T-cell (primary cell): Measurements from ENCODE around the gene TESMIN. TPM values are rescaled to one million over a fixed set of nuclear protein-coding genes. Genes with fewer than 3 reads are reported as not detected.

ENCODE experiments used
- ATAC-seq, 4 experiments: fragments of 200-7000 bp in 3 of 4; fragments of 150-1000 bp in 1 of 4; cut with Tn5 transposase; replicated peaks in 1 of 4; 1 replicate in 3 of 4; 2 replicates in 1 of 4; pipeline ENCODE4 v1.10.0; 2021; ENCODE audit warnings: moderate library complexity in 3 of 4, mild to moderate bottlenecking in 2 of 4, moderate number of reproducible peaks in 1 of 4
- CTCF ChIA-PET, 2 donors: fragments of 300-600 bp; sonication (Branson Sonifier 250); formaldehyde crosslinking; loops; one replicate each; lab custom pipeline; 2022; ENCODE audit warnings: antibody characterized with exemption in 2 of 2; lab: Charles Lee
- POLR2A ChIA-PET, 2 donors: fragments of 300-600 bp; sonication (Branson Sonifier 250); formaldehyde crosslinking; loops; one replicate each; lab custom pipeline; 2022; ENCODE audit warnings: antibody characterized with exemption in 2 of 2; lab: Charles Lee
- DNase-seq, 35 experiments: peaks; one replicate each; pipeline versions ENCODE4 v3.0.0 to v3.0.0-alpha.2; 2013 to 2023
- H3K27ac ChIP-seq: one replicate; pipeline ENCODE4 v1.5.1; 2013; ENCODE audit warnings: low read length
- H3K27me3 ChIP-seq, 2 experiments: replicated peaks in 1 of 2; 1 replicate in 1 of 2; 2 replicates in 1 of 2; pipeline versions ENCODE4 v1.6.1 to v1.7.0; 2013; ENCODE audit warnings: low read length in 1 of 2, mixed read lengths in 1 of 2; ENCODE audit not compliant: control insufficient read depth in 2 of 2, insufficient read depth in 2 of 2; ENCODE audit errors: extremely low read depth in 1 of 2
- H3K36me3 ChIP-seq, 2 donors: 1 replicate in 1 of 2; 2 replicates in 1 of 2; pipeline versions ENCODE4 v1.6.1 to v1.7.0; 2013; ENCODE audit warnings: low read length in 1 of 2; ENCODE audit not compliant: control insufficient read depth in 2 of 2, insufficient read depth in 1 of 2; ENCODE audit errors: extremely low read depth in 1 of 2
- H3K4me1 ChIP-seq, 2 experiments: 1 replicate in 1 of 2; 2 replicates in 1 of 2; pipeline versions ENCODE4 v1.6.1 to v1.7.0; 2013; ENCODE audit warnings: low read length in 2 of 2, mixed read lengths in 1 of 2; ENCODE audit not compliant: insufficient read depth in 2 of 2, control insufficient read depth in 1 of 2; ENCODE audit errors: extremely low read depth in 1 of 2
- H3K4me3 ChIP-seq, 2 donors: 1 replicate in 1 of 2; 2 replicates in 1 of 2; pipeline versions ENCODE4 v1.5.1 to v1.7.0; 2013; ENCODE audit warnings: mild to moderate bottlenecking in 2 of 2, low read length in 1 of 2, moderate library complexity in 1 of 2; ENCODE audit not compliant: control insufficient read depth in 1 of 2; ENCODE audit errors: extremely low read depth in 1 of 2
- H3K9me3 ChIP-seq: 2 replicates; pipeline ENCODE4 v1.7.0; 2013
- H3K27ac Mint-ChIP-seq, 2 donors: one replicate each; pipeline ENCODE4 v1.8.0; 2020 to 2021; ENCODE audit warnings: mild to moderate bottlenecking in 2 of 2, mixed read lengths in 2 of 2
- H3K27me3 Mint-ChIP-seq, 2 donors: one replicate each; pipeline ENCODE4 v1.8.0; 2021 to 2022; ENCODE audit warnings: mixed read lengths in 2 of 2
- H3K36me3 Mint-ChIP-seq: one replicate; pipeline ENCODE4 v1.8.0; 2021; ENCODE audit warnings: mixed read lengths
- H3K4me1 Mint-ChIP-seq, 3 donors: one replicate each; pipeline ENCODE4 v1.8.0; 2020 to 2022; ENCODE audit warnings: mixed read lengths in 3 of 3, mild to moderate bottlenecking in 1 of 3
- H3K4me3 Mint-ChIP-seq, 3 donors: one replicate each; pipeline ENCODE4 v1.8.0; 2020 to 2022; ENCODE audit warnings: mild to moderate bottlenecking in 3 of 3, mixed read lengths in 3 of 3, moderate library complexity in 3 of 3
- H3K9me3 Mint-ChIP-seq, 3 donors: one replicate each; pipeline ENCODE4 v1.8.0; 2020 to 2022; ENCODE audit warnings: mixed read lengths in 3 of 3
- WGBS: methylation state at CpG from one replicate; pipeline ENCODE4 v1.1.5; 2013; ENCODE audit warnings: missing lambda C conversion rate; ENCODE audit not compliant: insufficient coverage; 5-methylcytosine and 5-hydroxymethylcytosine counted together
- total RNA-seq, 35 experiments: library from RNA in 6 of 35; stranded (reverse) in 6 of 35; fragments of 120-200 nt in 1 of 35; gene quantifications; one replicate each; pipeline versions ENCODE4 v1.2.1 to v1.2.4 and lab custom pipeline; 2013 to 2026

TESMIN gene
- total RNA-seq, 5 donors from 2014 or later (not counting 1 experiment from before 2014, with no cell fraction given): 6.1 to 9.1 (median 7.7) TPM

DNA sequence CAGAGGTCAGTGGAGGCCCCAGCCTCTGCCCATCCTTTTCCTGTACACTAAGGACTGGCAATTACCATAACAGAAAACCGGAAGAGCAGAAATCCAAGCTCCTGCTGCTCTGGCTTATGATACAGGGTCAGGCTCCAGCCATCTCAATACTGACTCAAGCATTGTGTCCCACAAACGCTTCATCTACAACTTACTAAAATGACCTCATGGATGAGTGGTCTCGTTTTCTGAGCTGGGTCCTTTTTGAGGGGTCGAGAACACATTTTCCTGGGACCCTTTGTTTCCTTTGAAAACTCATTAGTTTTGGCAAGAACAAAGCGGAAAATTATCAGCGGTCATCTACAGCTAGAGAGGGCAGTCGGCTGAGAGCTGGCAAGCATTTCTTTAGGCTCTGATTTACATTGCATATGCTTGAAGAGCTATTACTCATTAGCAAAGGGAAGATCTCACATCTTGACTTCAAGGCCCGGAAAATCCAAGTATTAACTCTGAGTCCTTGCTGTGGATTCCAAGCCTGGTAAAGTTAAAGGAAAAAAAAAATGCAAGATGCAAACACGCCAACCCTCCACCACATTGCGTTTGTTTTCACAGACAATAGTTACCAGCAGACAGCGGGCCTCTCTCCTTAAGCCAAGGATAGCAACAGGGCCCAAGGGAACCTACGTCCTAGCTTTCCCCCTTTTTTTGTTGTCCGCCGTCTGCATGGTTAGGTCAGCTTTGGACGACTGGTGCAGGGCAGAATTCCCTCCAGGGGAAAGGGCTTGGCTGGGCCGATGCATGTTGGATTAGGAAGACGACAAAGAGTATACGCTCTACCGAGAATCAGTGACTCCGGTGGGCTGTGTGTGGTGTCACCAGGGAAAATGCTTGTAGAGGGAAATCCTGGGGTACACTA lies 1.8 kb downstream of the TESMIN start:
- Histone ChIP-seq H3K9me3 (no peaks in the 10 kb centered on the region), H3K27me3 (no peaks in the 10 kb centered on the region), H3K4me1 (peaks cover 0 to 11% of the 10 kb centered on the region in 2 experiments), H3K36me3 (peaks cover 0 to 3% of the 10 kb centered on the region in 2 donors), H3K4me3 (no peak overlapping the region), H3K27ac (no peak overlapping the region)
- CTCF ChIA-PET: interaction anchor here (0.5 kb wide), 2 partner anchors 207 to 926 kb away, joined by 3 to 5 read pairs; no protein-coding TSS in a partner anchor
- H3K4me3 Mint-ChIP-seq: peak overlapping the region; percentile 53 to 73 (median 62)
- peaks cover 0 to 24% (median 17%) of the 10 kb centered on the region in 3 donors for H3K4me1 Mint-ChIP-seq
- no peaks in the 10 kb centered on the region for H3K9me3 Mint-ChIP-seq
- DNase-seq (peak in 1 of 35 experiments; percentile 1), ATAC-seq (no peak)
- POLR2A ChIA-PET: interaction anchor here in 1 of 2 donors (0.7 kb wide), 1 partner anchor 691 kb away, joined by 4 read pairs; no protein-coding TSS in a partner anchor
- WGBS: 100% methylated on average over 7 of the region's 20 CpGs
- peak overlapping the region in 1 of 2 donors; percentile 40 for H3K27ac Mint-ChIP-seq
- H3K36me3 Mint-ChIP-seq: peaks cover 18% of the 10 kb centered on the region
- no peaks in the 10 kb centered on the region for H3K27me3 Mint-ChIP-seq

DNA sequence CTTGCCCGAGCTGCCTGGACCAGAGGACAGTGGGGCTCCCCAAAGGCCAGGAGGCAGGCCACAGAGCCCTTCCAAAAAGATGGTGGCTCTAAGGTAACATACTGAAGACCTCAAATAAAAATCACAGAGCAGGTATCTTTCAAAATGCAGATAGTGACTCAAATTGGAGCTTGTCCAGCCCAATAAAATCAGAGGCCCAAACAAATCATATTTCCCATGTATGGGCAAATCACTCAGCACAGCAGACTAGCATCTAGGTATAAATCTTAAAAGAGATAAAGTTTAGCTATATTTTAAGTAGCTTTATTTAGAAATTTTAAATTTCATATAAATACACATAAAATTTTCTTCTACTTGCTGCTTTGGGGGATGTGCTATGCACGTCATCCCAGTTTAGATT lies 3.3 kb downstream of the TESMIN start:
- ATAC-seq (no peak), DNase-seq (no peak)
- H3K27me3 ChIP-seq: no peaks in the 10 kb centered on the region
- Mint-ChIP-seq H3K36me3 (peaks cover 26% of the 10 kb centered on the region), H3K9me3 (no peaks in the 10 kb centered on the region), H3K27me3 (no peaks in the 10 kb centered on the region), H3K27ac (no peak overlapping the region), H3K4me1 (peaks cover 0 to 19% (median 17%) of the 10 kb centered on the region in 3 donors), H3K4me3 (no peak overlapping the region)
- POLR2A ChIA-PET: interaction anchor here in 1 of 2 donors (0.5 kb wide), 1 partner anchor 31 kb away, joined by 4 read pairs; no protein-coding TSS in a partner anchor
- no peak overlapping the region for H3K4me3 ChIP-seq
- peaks cover 0 to 3% of the 10 kb centered on the region in 2 donors for H3K36me3 ChIP-seq
- no peaks in the 10 kb centered on the region for H3K9me3 ChIP-seq
- 100% methylated on average over 1 of the region's 2 CpGs for WGBS
- no peak overlapping the region for H3K27ac ChIP-seq
- peaks cover 0 to 11% of the 10 kb centered on the region in 2 experiments for H3K4me1 ChIP-seq
- CTCF ChIA-PET: no interaction called here

DNA sequence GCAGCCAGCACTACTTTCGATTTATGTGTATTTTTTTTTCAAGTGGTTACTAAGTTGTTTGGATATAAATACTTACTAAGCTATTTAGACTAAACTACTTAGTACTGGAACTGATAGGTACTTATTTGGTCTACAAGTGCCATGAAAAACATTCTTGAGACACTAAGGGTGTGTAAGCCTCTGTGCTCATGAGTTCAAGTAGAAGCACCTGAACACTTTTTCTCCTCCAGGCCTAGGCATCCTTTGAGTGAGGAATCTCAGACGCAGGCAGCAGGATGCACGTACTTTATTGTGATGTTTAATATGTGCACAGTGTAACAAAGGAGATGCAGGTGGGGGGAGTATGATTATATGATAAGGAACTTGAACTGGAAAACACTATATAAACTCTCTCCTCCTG lies 7.8 kb downstream of the TESMIN start:
- Histone ChIP-seq H3K27me3 (no peaks in the 10 kb centered on the region), H3K4me3 (no peak overlapping the region), H3K36me3 (peaks cover 4 to 5% of the 10 kb centered on the region in 2 donors), H3K27ac (no peak overlapping the region), H3K4me1 (no peaks in the 10 kb centered on the region), H3K9me3 (no peaks in the 10 kb centered on the region)
- Mint-ChIP-seq H3K36me3 (peaks cover 38% of the 10 kb centered on the region), H3K4me3 (no peak overlapping the region), H3K9me3 (no peaks in the 10 kb centered on the region), H3K27me3 (no peaks in the 10 kb centered on the region), H3K4me1 (no peaks in the 10 kb centered on the region), H3K27ac (no peak overlapping the region)
- WGBS: no CpG with 5 or more reads among the region's 3 CpGs
- CTCF ChIA-PET: interaction anchor here (0.7 kb wide), 2 partner anchors 70 to 1130 kb away, joined by 3 to 7 read pairs; no protein-coding TSS in a partner anchor
- DNase-seq (no peak), ATAC-seq (no peak)
- POLR2A ChIA-PET: no interaction called here

DNA sequence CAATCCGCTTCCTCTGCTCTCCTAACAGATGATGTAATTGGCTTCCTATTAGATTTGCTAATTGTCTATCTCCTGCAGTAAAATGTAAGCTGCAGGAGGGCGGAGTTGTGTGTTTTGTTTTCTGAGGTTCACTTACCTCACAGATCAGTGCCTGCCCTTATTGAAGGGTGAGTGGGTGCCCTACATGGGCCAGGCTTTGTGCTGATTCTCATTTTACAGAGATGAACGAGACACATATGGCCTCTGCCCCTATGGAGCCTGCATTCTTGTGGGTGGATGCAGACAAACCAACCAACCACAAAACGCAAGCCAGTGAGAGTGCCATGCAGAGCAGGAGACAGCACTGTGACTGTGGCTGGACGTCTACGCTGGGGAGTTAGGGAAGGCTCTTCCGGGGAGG lies 9.9 kb downstream of the TESMIN start:
- no peak for DNase-seq
- Mint-ChIP-seq H3K27me3 (no peaks in the 10 kb centered on the region), H3K4me1 (no peaks in the 10 kb centered on the region), H3K36me3 (peaks cover 39% of the 10 kb centered on the region), H3K4me3 (no peak overlapping the region), H3K9me3 (no peaks in the 10 kb centered on the region), H3K27ac (no peak overlapping the region)
- no peaks in the 10 kb centered on the region for H3K27me3 ChIP-seq
- no peak for ATAC-seq
- H3K9me3 ChIP-seq: no peaks in the 10 kb centered on the region
- CTCF ChIA-PET: no interaction called here
- no peak overlapping the region for H3K4me3 ChIP-seq
- H3K4me1 ChIP-seq: no peaks in the 10 kb centered on the region
- peaks cover 2 to 4% of the 10 kb centered on the region in 2 donors for H3K36me3 ChIP-seq
- WGBS: 40% methylated on average over 1 of the region's 7 CpGs
- POLR2A ChIA-PET: interaction anchor here in 1 of 2 donors (1.0 kb wide), 1 partner anchor 102 kb away, joined by 4 read pairs; no protein-coding TSS in a partner anchor
- no peak overlapping the region for H3K27ac ChIP-seq

DNA sequence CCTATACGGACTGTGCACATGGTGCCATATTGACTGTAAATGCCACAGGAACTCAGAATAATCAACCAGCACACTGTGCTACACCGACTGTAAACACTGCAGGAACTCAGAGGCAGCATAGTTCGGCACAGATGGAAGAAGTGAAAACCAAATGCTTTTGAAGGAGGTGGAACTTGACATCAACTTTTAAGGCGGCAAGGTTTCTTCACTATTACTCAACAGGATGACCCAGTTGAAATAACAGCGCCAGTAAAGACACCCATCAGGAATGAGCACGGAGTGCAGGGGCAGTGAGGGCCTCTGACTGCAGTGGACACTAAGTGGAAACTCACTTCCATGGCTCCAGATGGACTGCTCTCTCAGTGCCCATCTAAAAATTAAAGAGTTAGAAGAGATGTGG lies 15.7 kb downstream of the TESMIN start:
- Histone ChIP-seq H3K27ac (no peak overlapping the region), H3K4me3 (no peak overlapping the region), H3K9me3 (no peaks in the 10 kb centered on the region), H3K4me1 (no peaks in the 10 kb centered on the region), H3K36me3 (no peaks in the 10 kb centered on the region), H3K27me3 (no peaks in the 10 kb centered on the region)
- CTCF ChIA-PET: no interaction called here
- no peaks in the 10 kb centered on the region for H3K27me3 Mint-ChIP-seq
- H3K4me1 Mint-ChIP-seq: no peaks in the 10 kb centered on the region
- no peak overlapping the region for H3K4me3 Mint-ChIP-seq
- H3K9me3 Mint-ChIP-seq: no peaks in the 10 kb centered on the region
- WGBS: 76% methylated on average over 3 of the region's 6 CpGs
- ATAC-seq (no peak), DNase-seq (no peak)
- peaks cover 14% of the 10 kb centered on the region for H3K36me3 Mint-ChIP-seq
- POLR2A ChIA-PET: no interaction called here
- no peak overlapping the region for H3K27ac Mint-ChIP-seq

DNA sequence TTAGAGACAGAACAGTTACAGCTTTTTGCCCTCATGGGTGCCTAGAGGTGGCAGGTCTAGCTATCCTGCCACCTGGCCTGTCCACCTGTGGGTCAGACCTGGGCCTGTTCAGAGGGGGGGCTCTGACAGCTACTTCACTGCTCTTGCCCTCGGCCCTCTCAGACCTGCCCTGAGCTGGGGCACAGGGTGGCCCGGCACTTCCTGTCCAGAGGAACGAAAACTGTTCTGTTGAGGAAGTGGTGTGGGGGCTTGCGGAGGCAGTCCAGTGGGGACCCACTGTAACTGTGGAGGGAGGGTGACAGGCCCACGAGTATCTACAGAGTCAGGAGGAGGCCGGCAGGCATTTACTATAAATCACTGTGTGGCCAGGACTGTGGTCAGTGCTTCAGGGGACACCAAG lies 16.2 kb downstream of the TESMIN start:
- CTCF ChIA-PET: no interaction called here
- POLR2A ChIA-PET: no interaction called here
- Mint-ChIP-seq H3K4me1 (no peaks in the 10 kb centered on the region), H3K27ac (no peak overlapping the region), H3K27me3 (no peaks in the 10 kb centered on the region), H3K9me3 (no peaks in the 10 kb centered on the region), H3K4me3 (no peak overlapping the region), H3K36me3 (peaks cover 14% of the 10 kb centered on the region)
- no peaks in the 10 kb centered on the region for H3K27me3 ChIP-seq
- H3K36me3 ChIP-seq: no peaks in the 10 kb centered on the region
- WGBS: 83% methylated on average over 6 of the region's 6 CpGs
- DNase-seq (no peak), ATAC-seq (no peak)
- no peaks in the 10 kb centered on the region for H3K9me3 ChIP-seq
- H3K4me1 ChIP-seq: no peaks in the 10 kb centered on the region
- no peak overlapping the region for H3K27ac ChIP-seq
- H3K4me3 ChIP-seq: no peak overlapping the region
